RWPE1 (cell line): ENCODE data around the gene ATP1B2.
"Not testable (repeated sequence)": the region's sequence is repeated elsewhere in the genome, so short reads cannot be mapped to it uniquely, and the experiment has no call there.

Experiments
- CTCF ChIA-PET: fragments of 350-600 bp; sonication (Branson Sonifier 250); formaldehyde crosslinking; extraction: SDS; loops from one replicate; lab custom pipeline; 2021; lab: Yijun Ruan, JAX
- POLR2A ChIA-PET: fragments of 400-600 bp; formaldehyde crosslinking; extraction: SDS; loops from one replicate; lab custom pipeline; 2020; ENCODE audit warnings: antibody characterized with exemption; ENCODE audit not compliant: low non-redundant PET; lab: Yijun Ruan, JAX
- DNase-seq: peaks from one replicate; pipeline ENCODE4 v3.0.0; 2012; ENCODE audit warnings: low spot score
- H3K27ac ChIP-seq: fragments of 450-650 bp; 2 replicates; pipeline ENCODE4 v1.5.1; 2017
- TF ChIP-seq, protein P1 (sequence below): fragments of 450-650 bp; conservative IDR thresholded peaks from 2 replicates; pipeline ENCODE4 v1.5.1; 2017; ENCODE audit warnings: low read depth, mild to moderate bottlenecking

Gene ATP1B2

DNA sequence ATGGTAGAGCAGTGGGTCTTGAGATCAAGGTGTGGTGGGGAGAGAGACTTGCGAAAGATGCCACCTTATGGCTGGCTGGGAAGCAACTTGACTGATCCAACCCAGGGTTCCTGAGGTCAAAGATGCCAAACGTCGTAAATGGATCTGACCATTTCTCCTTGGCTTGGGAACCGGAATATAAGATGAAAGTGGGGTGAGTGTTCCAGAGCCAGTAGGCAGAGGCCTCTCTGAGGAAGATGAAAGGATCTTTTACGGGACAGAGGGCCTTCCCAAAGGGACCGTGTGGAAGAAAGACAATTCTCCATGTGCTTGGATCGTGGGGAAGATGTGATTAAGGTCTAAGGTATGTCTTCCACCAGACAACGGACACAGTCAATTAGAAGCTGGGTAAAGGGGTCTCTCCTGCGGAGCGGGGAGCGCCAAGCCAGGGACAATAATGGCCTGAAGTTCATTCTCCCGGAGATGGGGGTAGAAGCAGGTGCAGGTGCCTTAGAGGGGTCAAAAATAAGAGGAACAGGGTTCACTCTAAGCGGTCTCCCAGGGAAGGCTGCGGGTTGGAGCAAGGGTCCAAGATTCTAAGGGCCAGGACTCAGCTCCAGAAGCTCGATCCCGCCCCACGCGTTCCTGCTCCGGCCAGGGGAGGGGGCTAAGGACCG, 36.8 kb upstream of the ATP1B2 start:
- CTCF ChIA-PET: interaction anchor here (1.1 to 1.6 kb wide), 2 partner anchors 27 to 73 kb away, joined by 4 to 6 read pairs; partner anchors contain the start of gene TP53
- peak overlapping the region; percentile 96 for H3K27ac ChIP-seq
- TF ChIP-seq, protein P1, sequence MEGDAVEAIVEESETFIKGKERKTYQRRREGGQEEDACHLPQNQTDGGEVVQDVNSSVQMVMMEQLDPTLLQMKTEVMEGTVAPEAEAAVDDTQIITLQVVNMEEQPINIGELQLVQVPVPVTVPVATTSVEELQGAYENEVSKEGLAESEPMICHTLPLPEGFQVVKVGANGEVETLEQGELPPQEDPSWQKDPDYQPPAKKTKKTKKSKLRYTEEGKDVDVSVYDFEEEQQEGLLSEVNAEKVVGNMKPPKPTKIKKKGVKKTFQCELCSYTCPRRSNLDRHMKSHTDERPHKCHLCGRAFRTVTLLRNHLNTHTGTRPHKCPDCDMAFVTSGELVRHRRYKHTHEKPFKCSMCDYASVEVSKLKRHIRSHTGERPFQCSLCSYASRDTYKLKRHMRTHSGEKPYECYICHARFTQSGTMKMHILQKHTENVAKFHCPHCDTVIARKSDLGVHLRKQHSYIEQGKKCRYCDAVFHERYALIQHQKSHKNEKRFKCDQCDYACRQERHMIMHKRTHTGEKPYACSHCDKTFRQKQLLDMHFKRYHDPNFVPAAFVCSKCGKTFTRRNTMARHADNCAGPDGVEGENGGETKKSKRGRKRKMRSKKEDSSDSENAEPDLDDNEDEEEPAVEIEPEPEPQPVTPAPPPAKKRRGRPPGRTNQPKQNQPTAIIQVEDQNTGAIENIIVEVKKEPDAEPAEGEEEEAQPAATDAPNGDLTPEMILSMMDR: no peak
- peak; percentile 43 for DNase-seq
- POLR2A ChIA-PET: no interaction called here

DNA sequence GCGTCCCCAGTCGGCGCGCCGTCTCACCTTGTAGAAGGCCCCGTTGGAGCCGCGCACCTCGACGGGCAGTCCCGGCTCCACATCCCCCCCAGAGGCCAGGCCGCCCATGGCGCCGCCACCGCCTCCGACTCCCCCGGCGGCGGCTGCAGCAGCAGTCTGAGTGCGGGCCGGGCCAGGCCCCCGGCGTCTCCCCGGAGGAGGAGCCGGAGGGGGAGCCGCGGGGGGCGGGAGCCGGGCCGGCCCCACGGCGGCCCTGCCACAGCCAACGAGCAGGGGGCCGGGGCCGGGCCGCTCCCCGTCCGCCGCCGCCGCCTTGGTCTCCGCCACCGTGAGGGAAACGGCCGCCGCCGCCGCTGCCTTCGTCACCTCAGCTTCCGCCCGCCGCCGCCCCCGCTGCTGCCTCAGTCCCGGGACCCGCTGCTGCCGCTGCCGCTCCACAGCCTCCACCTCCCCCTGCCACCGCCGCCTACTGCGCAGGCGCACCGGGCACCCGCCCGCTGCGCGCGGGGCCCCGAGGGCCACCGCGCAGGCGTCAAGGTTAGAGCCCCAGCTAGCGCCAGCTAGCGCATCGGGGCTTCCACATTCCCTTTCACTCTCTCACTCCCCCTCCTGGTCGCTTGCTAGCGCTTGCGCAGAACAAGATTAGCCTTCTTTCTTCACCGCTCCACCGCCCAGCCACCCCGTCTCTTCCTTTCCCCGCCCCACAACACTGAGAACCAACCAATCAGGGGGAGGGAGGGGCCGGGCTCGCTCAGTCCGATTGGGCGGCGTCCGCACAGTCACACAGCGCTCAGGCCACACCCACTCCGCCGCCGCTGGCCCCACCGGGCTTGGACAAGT, 36.1 kb upstream of the ATP1B2 start, which contains the start of gene FXR2:
TSS of gene FXR2 (minus strand) at position 473 of the 840 bp plus-strand sequence. CDS start at position 108, 365 bp downstream.
- ChIA-PET POLR2A (interaction anchor here (0.6 to 0.7 kb wide), 2 partner anchors 13 to 73 kb away, joined by 3 read pairs; partner anchors contain the start of genes SAT2 and TP53), CTCF (interaction anchor here (0.6 to 1.6 kb wide), 6 partner anchors 12 to 355 kb away, joined by 3 to 8 read pairs (median 4); partner anchors contain the start of gene TP53)
- peak within 1 kb of the TSS; percentile 96 for H3K27ac ChIP-seq
- DNase-seq: peak; percentile 100
- TF ChIP-seq, protein P1: peak; percentile 69

DNA sequence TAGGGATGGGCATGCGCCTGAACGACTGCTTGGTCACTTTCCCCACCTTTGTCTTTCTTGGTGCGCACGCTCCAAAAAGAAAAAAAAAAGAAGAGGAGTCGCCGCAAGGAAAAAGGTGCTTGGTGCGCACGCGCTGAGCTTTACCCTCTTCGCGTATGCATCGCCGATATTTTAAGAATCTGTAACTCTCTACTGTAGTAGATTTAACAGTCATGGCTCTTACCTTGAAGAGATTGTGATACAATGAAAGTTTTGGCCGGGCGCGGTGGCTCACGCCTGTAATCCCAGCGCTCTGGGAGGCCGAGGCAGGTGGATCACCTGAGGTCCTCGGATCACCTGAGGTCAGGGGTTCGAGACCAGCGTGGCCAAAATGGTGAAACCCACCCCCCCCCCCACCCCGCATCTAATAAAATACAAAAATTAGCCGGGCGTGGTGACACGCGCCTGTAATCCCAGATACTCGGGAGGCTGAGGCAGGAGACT, 35.4 kb upstream of the ATP1B2 start:
- ChIA-PET POLR2A (interaction anchor here (0.6 to 0.7 kb wide), 2 partner anchors 13 to 70 kb away, joined by 3 to 5 read pairs; partner anchors contain the start of gene SAT2), CTCF (interaction anchor here (0.6 to 1.6 kb wide), 8 partner anchors 11 to 356 kb away, joined by 3 to 9 read pairs (median 4); partner anchors contain the start of gene TP53)
- peak overlapping the region; percentile 96 for H3K27ac ChIP-seq
- TF ChIP-seq, protein P1: no peak
- DNase-seq: no peak

DNA sequence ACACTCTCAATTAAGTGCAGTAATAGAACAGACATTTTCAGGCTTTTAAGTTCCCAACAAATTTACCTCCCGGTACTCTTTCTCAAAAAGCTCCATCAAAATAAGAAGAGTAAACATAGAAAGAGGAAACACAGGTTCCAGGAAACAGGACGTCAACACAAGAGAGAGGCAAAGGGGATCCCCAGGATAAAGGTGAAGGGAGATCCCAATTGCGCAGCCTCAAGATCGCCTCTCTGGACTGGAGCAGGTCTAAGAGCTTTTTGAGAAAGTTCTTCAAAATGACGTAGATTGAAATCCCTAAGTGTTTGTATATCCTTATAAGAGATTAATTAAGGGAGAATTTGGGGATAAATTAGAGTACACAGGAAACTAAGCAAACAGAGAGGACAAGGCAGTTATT, 32.1 kb upstream of the ATP1B2 start:
- TF ChIP-seq, protein P1: no peak
- no peak for DNase-seq
- H3K27ac ChIP-seq: no peak overlapping the region
- CTCF ChIA-PET: no interaction called here
- POLR2A ChIA-PET: no interaction called here

DNA sequence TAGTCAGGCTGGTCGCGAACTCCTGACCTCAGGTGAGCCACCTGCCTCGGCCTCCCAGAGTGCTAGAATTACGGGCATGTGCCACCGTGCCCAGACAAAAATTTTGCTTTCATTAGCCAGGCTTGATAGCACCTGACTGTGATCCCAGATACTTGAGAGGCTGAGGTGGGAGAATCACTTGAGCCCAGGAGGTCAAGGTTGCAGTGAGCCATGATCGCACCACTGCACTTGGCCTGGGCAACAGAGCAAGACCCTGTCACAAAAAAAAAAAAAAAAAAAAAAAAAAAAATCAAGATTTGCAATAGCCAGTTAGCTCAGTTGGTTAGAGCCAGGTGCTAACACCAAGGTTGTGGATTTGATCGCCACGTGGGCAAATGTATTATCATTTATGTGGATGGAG, 29.9 kb upstream of the ATP1B2 start:
- no peak for DNase-seq
- CTCF ChIA-PET: interaction anchor here (0.7 to 1.6 kb wide), 3 partner anchors 12 to 215 kb away, joined by 3 to 6 read pairs (median 3); no protein-coding TSS in a partner anchor
- TF ChIP-seq, protein P1: no peak
- H3K27ac ChIP-seq: no peak overlapping the region
- POLR2A ChIA-PET: interaction anchor here (0.6 kb wide), 1 partner anchor 54 kb away, joined by 3 read pairs; no protein-coding TSS in a partner anchor

DNA sequence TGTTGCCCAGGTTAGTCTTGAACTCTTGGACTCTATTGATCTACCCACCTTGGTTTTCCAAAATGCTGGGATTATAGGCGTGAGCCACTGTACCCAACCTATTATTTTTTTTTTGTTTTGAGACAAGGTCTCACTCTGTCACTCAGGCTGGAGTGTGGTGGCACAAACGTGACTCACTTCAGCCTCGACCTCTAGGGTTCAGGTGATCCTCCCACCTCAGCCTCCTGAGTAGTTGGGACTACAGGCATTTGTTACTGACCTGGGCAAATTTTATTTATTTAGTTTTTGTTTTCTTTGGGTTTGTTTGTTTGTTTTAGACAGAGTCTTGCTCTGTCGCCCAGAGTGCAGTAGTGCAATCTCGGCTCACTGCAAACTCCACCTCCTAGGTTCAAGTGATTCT, 27.1 kb upstream of the ATP1B2 start:
- POLR2A ChIA-PET: no interaction called here
- TF ChIP-seq, protein P1: no peak
- no peak for DNase-seq
- CTCF ChIA-PET: interaction anchor here (0.6 to 1.0 kb wide), 4 partner anchors 9 to 34 kb away, joined by 4 to 6 read pairs (median 4); no protein-coding TSS in a partner anchor
- no peak overlapping the region for H3K27ac ChIP-seq

DNA sequence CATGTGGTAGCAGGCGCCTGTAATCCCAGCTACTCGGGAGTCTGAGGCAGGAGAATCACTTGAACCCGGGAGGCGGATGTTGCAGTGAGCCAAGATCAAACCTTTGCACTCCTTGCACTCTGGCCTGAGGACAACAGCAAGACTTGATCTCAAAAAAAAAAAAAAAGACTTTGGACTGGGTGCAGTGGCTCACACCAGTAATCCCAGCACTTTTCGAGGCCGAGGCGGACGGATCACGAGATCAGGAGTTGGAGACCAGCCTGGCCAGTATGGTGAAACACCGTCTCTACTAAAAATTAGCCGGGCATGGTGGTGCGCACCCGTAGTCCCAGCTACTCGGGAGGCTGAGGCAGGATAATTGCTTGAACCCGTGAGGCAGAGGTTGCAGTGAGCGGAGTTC, 25.0 kb upstream of the ATP1B2 start:
- H3K27ac ChIP-seq, CTCF ChIA-PET, DNase-seq: not testable (repeated sequence)
- POLR2A ChIA-PET: interaction anchor here (0.7 kb wide), 1 partner anchor 605 kb away, joined by 5 read pairs; no protein-coding TSS in a partner anchor
